Measurements from ENCODE around the gene RRAS. TPM values are rescaled to one million over a fixed set of nuclear protein-coding genes. Genes with fewer than 3 reads are reported as not detected.

RRAS gene
- total RNA-seq, 1 donor, result 52.4 TPM

Small RNA genes lying within 50 kb of the gene (small RNA-seq; reads per million reads assigned to genes)
- gene MIR5088, result not detected

Other genes starting within 250 kb of the RRAS start
- not detected in 2 replicates for gene PTH2, start 216.7 kb downstream of the RRAS start, total RNA-seq (ENCODE audit: low replicate concordance)
- not detected in 2 replicates for gene GFY, start 214.8 kb downstream of the RRAS start, total RNA-seq (ENCODE audit: low replicate concordance)
- gene SLC17A7, start 198.6 kb downstream of the RRAS start, total RNA-seq (ENCODE audit: low replicate concordance), result 0.49 TPM in 1 of 2 replicates, not detected in the other
- 80.6 and 151 TPM in 2 replicates for gene PIH1D1, start 188.3 kb downstream of the RRAS start, total RNA-seq (ENCODE audit: low replicate concordance)
- 25.0 and 29.6 TPM in 2 replicates for gene ALDH16A1, start 186.9 kb downstream of the RRAS start, total RNA-seq (ENCODE audit: low replicate concordance)
- 3.7 and 5.4 TPM in 2 replicates for gene FLT3LG, start 165.9 kb downstream of the RRAS start, total RNA-seq (ENCODE audit: low replicate concordance)
- gene RPL13A, start 152.5 kb downstream of the RRAS start, total RNA-seq (ENCODE audit: low replicate concordance), result 2,039 and 2,642 TPM in 2 replicates
- 2,258 and 4,425 TPM in 2 replicates for gene RPS11, start 143.7 kb downstream of the RRAS start, total RNA-seq (ENCODE audit: low replicate concordance)
- 73.8 and 132 TPM in 2 replicates for gene FCGRT, start 127.5 kb downstream of the RRAS start, total RNA-seq (ENCODE audit: low replicate concordance)
- 121 and 181 TPM in 2 replicates for gene RCN3, start 112.1 kb downstream of the RRAS start, total RNA-seq (ENCODE audit: low replicate concordance)
- gene NOSIP, start 59.6 kb downstream of the RRAS start, total RNA-seq (ENCODE audit: low replicate concordance), result 35.7 and 46.9 TPM in 2 replicates
- gene PRRG2, start 58.8 kb downstream of the RRAS start, total RNA-seq (ENCODE audit: low replicate concordance), result 0.27 and 0.57 TPM in 2 replicates
- 3.2 and 3.7 TPM in 2 replicates for gene PRR12, start 49.0 kb downstream of the RRAS start, total RNA-seq (ENCODE audit: low replicate concordance)
- gene SCAF1, start 2.1 kb upstream of the RRAS start, total RNA-seq (ENCODE audit: low replicate concordance), result 16.9 and 41.1 TPM in 2 replicates
- gene IRF3, start 25.7 kb upstream of the RRAS start, total RNA-seq (ENCODE audit: low replicate concordance), result 33.3 and 106 TPM in 2 replicates
- 3.9 and 6.1 TPM in 2 replicates for gene BCL2L12, start 25.8 kb upstream of the RRAS start, total RNA-seq (ENCODE audit: low replicate concordance)
- gene PRMT1, start 37.1 kb upstream of the RRAS start, total RNA-seq (ENCODE audit: low replicate concordance), result 32.5 and 164 TPM in 2 replicates
- gene ADM5, start 49.5 kb upstream of the RRAS start, total RNA-seq (ENCODE audit: low replicate concordance), result 0.33 and 0.63 TPM in 2 replicates
- 23.4 and 39.4 TPM in 2 replicates for gene CPT1C, start 51.0 kb upstream of the RRAS start, total RNA-seq (ENCODE audit: low replicate concordance)
- gene TSKS, start 123.2 kb upstream of the RRAS start, total RNA-seq (ENCODE audit: low replicate concordance), result 0.57 and 1.4 TPM in 2 replicates
- 85.6 and 115 TPM in 2 replicates for gene AP2A1, start 126.9 kb upstream of the RRAS start, total RNA-seq (ENCODE audit: low replicate concordance)
- 23.5 and 27.5 TPM in 2 replicates for gene FUZ, start 173.1 kb upstream of the RRAS start, total RNA-seq (ENCODE audit: low replicate concordance)
- gene MED25, start 178.1 kb upstream of the RRAS start, total RNA-seq (ENCODE audit: low replicate concordance), result 19.4 and 21.7 TPM in 2 replicates
- 46.2 and 51.2 TPM in 2 replicates for gene PTOV1, start 211.0 kb upstream of the RRAS start, total RNA-seq (ENCODE audit: low replicate concordance)
- gene PNKP, start 227.4 kb upstream of the RRAS start, total RNA-seq (ENCODE audit: low replicate concordance), result 42.3 and 58.3 TPM in 2 replicates
- 14.4 and 20.6 TPM in 2 replicates for gene AKT1S1, start 237.2 kb upstream of the RRAS start, total RNA-seq (ENCODE audit: low replicate concordance)
- gene TBC1D17, start 237.6 kb upstream of the RRAS start, total RNA-seq (ENCODE audit: low replicate concordance), result 16.3 and 17.1 TPM in 2 replicates

Measured in fibroblast of the aortic adventitia (primary cell).